ENCODE measurements around the gene MTHFSD.

The MTHFSD gene

GRCh38 chr16:86568677-86569623, 13.9 kb upstream of the MTHFSD start:
- no peak for DNase-seq

- DNase-seq, result no peak
Observed at GRCh38 chr16:86567701-86568581, 12.9 kb upstream of the MTHFSD start.

GRCh38 chr16:86566966-86567700, 12.1 kb upstream of the MTHFSD start:
- DNase-seq, result no peak

GRCh38 chr16:86566601-86566965, 11.5 kb upstream of the MTHFSD start, which contains the start of gene FOXC2:
Gene FOXC2, plus strand, starts transcription at chr16:86566829. Its CDS starts 507 bp downstream, at chr16:86567336.
- no peak for DNase-seq

- no peak for DNase-seq
Observed at GRCh38 chr16:86565644-86566511, 10.8 kb upstream of the MTHFSD start.

- no peak for DNase-seq
Observed at GRCh38 chr16:86565181-86565631, 10.2 kb upstream of the MTHFSD start.

GRCh38 chr16:86563469-86564345, 8.7 kb upstream of the MTHFSD start:
- DNase-seq, result no peak

- no peak for DNase-seq
Observed at GRCh38 chr16:86562356-86562755, 7.3 kb upstream of the MTHFSD start.

- DNase-seq, result no peak
Observed at GRCh38 chr16:86559802-86560305, 4.8 kb upstream of the MTHFSD start.

GRCh38 chr16:86558355-86559193, 3.5 kb upstream of the MTHFSD start:
- DNase-seq, result no peak

- no peak for DNase-seq
Observed at GRCh38 chr16:86557587-86557986, 2.6 kb upstream of the MTHFSD start.

- DNase-seq, result no peak
Observed at GRCh38 chr16:86556576-86556975, 1.5 kb upstream of the MTHFSD start.

GRCh38 chr16:86555704-86556075, 655 bp upstream of the MTHFSD start:
- DNase-seq, result no peak

- no peak for DNase-seq
Observed at GRCh38 chr16:86554599-86554916, 477 bp downstream of the MTHFSD start.

- DNase-seq, result no peak
Observed at GRCh38 chr16:86553356-86553755, 1.7 kb downstream of the MTHFSD start.

- no peak for DNase-seq
Observed at GRCh38 chr16:86550281-86550680, 4.8 kb downstream of the MTHFSD start.

GRCh38 chr16:86549893-86550190, 5.2 kb downstream of the MTHFSD start:
- no peak for DNase-seq

- DNase-seq, result no peak
Observed at GRCh38 chr16:86549076-86549892, 5.8 kb downstream of the MTHFSD start.

- DNase-seq, result no peak
Observed at GRCh38 chr16:86547286-86547685, 7.7 kb downstream of the MTHFSD start.
